Psoas muscle (tissue), 8 donors: Measurements from ENCODE around the gene ACOXL. TPM values are rescaled to one million over a fixed set of nuclear protein-coding genes. Genes with fewer than 3 reads are reported as not detected.

Experiments
- ATAC-seq, 4 donors: fragments of 200-7000 bp; cut with Tn5 transposase; one replicate each; pipeline ENCODE4 v1.9.1; 2020; ENCODE audit warnings: moderate library complexity in 3 of 4, mild to moderate bottlenecking in 2 of 4
- DNase-seq, 2 donors: peaks; one replicate each; pipeline ENCODE4 v3.0.0-alpha.2; 2020
- H3K27ac ChIP-seq: fragments of 200-600 bp; one replicate; pipeline ENCODE4 v1.8.0; 2022
- H3K27me3 ChIP-seq, 3 donors: fragments of 200-600 bp in 1 of 3; one replicate each; pipeline versions ENCODE4 v1.6.1 to v1.8.0; 2013 to 2022; ENCODE audit warnings: low read length in 2 of 3, mild to moderate bottlenecking in 2 of 3, moderate library complexity in 1 of 3; ENCODE audit not compliant: insufficient read depth in 3 of 3
- H3K36me3 ChIP-seq, 2 donors: fragments of 200-600 bp in 1 of 2; one replicate each; pipeline versions ENCODE4 v1.6.1 to v1.8.0; 2013 to 2022; ENCODE audit warnings: low read depth in 1 of 2, mild to moderate bottlenecking in 1 of 2, moderate library complexity in 1 of 2; ENCODE audit not compliant: insufficient read depth in 1 of 2
- H3K4me1 ChIP-seq: fragments of 200-600 bp; one replicate; pipeline ENCODE4 v1.8.0; 2022
- H3K4me3 ChIP-seq: fragments of 200-600 bp; one replicate; pipeline ENCODE4 v1.8.0; 2022; ENCODE audit warnings: mild to moderate bottlenecking
- H3K9me3 ChIP-seq: fragments of 200-600 bp; one replicate; pipeline ENCODE4 v1.8.0; 2022
- CTCF ChIP-seq: fragments of 200-600 bp; IDR thresholded peaks from one replicate; pipeline ENCODE4 v1.8.0; 2022; ENCODE audit warnings: antibody characterized with exemption
- WGBS, 3 donors: extraction: QIAGEN DNeasy Blood & Tissue Kit; methylation state at CpG; one replicate each; pipeline versions ENCODE4 v1.1.6 to v1.1.7; 2013; 5-methylcytosine and 5-hydroxymethylcytosine counted together
- intact Hi-C, 2 donors: fragments of 100-400 bp; cut with DNase I; formaldehyde crosslinking; loops; one replicate each; pipeline versions ENCODE4 v1.11.0 to v1.14.2; 2022
- polyA plus RNA-seq, 3 donors: library from polyadenylated mRNA; stranded (reverse); fragments of 200-250 nt; gene quantifications; one replicate each; pipeline ENCODE4 v1.2.3, GENCODE V29; 2013
- total RNA-seq, 4 donors: library from RNA; stranded (reverse); fragmentation: NEBNext Ultra II Directional in 2 of 4; extraction: Animal tissue kit (Norgen Biotek cat#: 25700) in 2 of 4; gene quantifications; one replicate each; pipeline versions ENCODE4 v1.2.1 to v1.2.4, GENCODE V29; 2021 to 2023
- donor health status: healthy with polysubstance abuse.
- donor health status: DM: no; HTN: no; CAD: no; lungs with moderate emphysema.
- donor health status: Bipolar disorder and iron deficiency.
- donor health status: healthy.
- donor health status: DM: yes; HTN: yes; CAD: no.
- donor health status: DM: no; HTN: no; CAD: no.
- donor health status: DM: no; HTN: no; CAD: no.
- donor health status: DM: yes; HTN: yes; CAD: no.

The ACOXL gene
- total and polyA plus RNA-seq, 7 donors, result 0.01 TPM; not detected in 6

GRCh38 chr2:111155610-111156009, 423.2 kb downstream of the ACOXL start:
- H3K4me1 ChIP-seq, result peaks cover 18% of the 10 kb centered on the region
- no peak overlapping the region for H3K4me3 ChIP-seq
- ATAC-seq, result no peak
- peaks cover 3 to 17% of the 10 kb centered on the region in 2 donors for H3K36me3 ChIP-seq
- no peak for DNase-seq
- no peak overlapping the region for H3K27ac ChIP-seq
- intact Hi-C loops, result no loop called here
- H3K27me3 ChIP-seq, result no peaks in the 10 kb centered on the region
- WGBS, 3 donors, result 78 to 84% (median 81%) methylated on average over 1 of the region's 1 CpG
- H3K9me3 ChIP-seq, result no peaks in the 10 kb centered on the region
- no peak for TF ChIP-seq CTCF

GRCh38 chr2:111156529-111156928, 424.2 kb downstream of the ACOXL start:
- Histone ChIP-seq H3K9me3 (no peaks in the 10 kb centered on the region), H3K36me3 (peaks cover 3 to 11% of the 10 kb centered on the region in 2 donors), H3K4me3 (no peak overlapping the region), H3K27me3 (no peaks in the 10 kb centered on the region), H3K4me1 (peaks cover 27% of the 10 kb centered on the region), H3K27ac (no peak overlapping the region)
- no peak for DNase-seq
- intact Hi-C loops, result no loop called here
- no peak for TF ChIP-seq CTCF
- WGBS, 3 donors, result 87 to 91% (median 91%) methylated on average over 8 of the region's 8 CpGs
- ATAC-seq, result no peak

- intact Hi-C loops, result no loop called here
- Histone ChIP-seq H3K27me3 (no peaks in the 10 kb centered on the region), H3K9me3 (no peaks in the 10 kb centered on the region), H3K4me3 (no peak overlapping the region), H3K36me3 (peaks cover 3 to 4% of the 10 kb centered on the region in 2 donors), H3K27ac (no peak overlapping the region), H3K4me1 (peaks cover 32% of the 10 kb centered on the region)
- 78 to 85% (median 83%) methylated on average over 5 of the region's 5 CpGs for WGBS, 3 donors
- no peak for DNase-seq
- ATAC-seq, result no peak
- no peak for TF ChIP-seq CTCF
Observed at GRCh38 chr2:111157071-111157661, 424.8 kb downstream of the ACOXL start.

GRCh38 chr2:111157798-111158197, 425.4 kb downstream of the ACOXL start:
- ATAC-seq (no peak), DNase-seq (no peak)
- H3K27me3 ChIP-seq, result no peaks in the 10 kb centered on the region
- peaks cover 0 to 3% of the 10 kb centered on the region in 2 donors for H3K36me3 ChIP-seq
- H3K4me3 ChIP-seq, result no peak overlapping the region
- TF ChIP-seq CTCF, result no peak
- H3K27ac ChIP-seq, result no peak overlapping the region
- peaks cover 38% of the 10 kb centered on the region for H3K4me1 ChIP-seq
- H3K9me3 ChIP-seq, result no peaks in the 10 kb centered on the region
- WGBS, 3 donors, result 86 to 93% (median 92%) methylated on average over 2 of the region's 2 CpGs
- intact Hi-C loops, result no loop called here

GRCh38 chr2:111159641-111160040, 427.3 kb downstream of the ACOXL start:
- Histone ChIP-seq H3K9me3 (no peaks in the 10 kb centered on the region), H3K4me3 (no peak overlapping the region), H3K27ac (no peak overlapping the region), H3K4me1 (peaks cover 44% of the 10 kb centered on the region), H3K36me3 (peaks cover 0 to 2% of the 10 kb centered on the region in 2 donors), H3K27me3 (no peaks in the 10 kb centered on the region)
- DNase-seq, result no peak
- 43 to 68% (median 56%) methylated on average over 5 of the region's 5 CpGs for WGBS, 3 donors
- intact Hi-C loops, result no loop called here
- TF ChIP-seq CTCF, result no peak
- no peak for ATAC-seq
